Gastroesophageal sphincter (tissue), 4 donors: ENCODE data around the gene MC1R. TPM values are rescaled to one million over a fixed set of nuclear protein-coding genes. Genes with fewer than 3 reads are reported as not detected.
"Not testable (repeated sequence)": the region's sequence is repeated elsewhere in the genome, so short reads cannot be mapped to it uniquely, and the experiment has no call there.

Source experiments
- ATAC-seq: fragments of 150-250 bp; one replicate; pipeline ENCODE4 v1.9.1; 2016; ENCODE audit warnings: mild to moderate bottlenecking, moderate library complexity
- H3K27ac ChIP-seq, 4 donors: fragments of 200-600 bp; sonication (generic) in 3 of 4; 1 replicate in 3 of 4; 2 replicates in 1 of 4; pipeline ENCODE4 v1.5.1; 2016 to 2019
- H3K27me3 ChIP-seq: fragments of 200-600 bp; sonication (generic); one replicate; pipeline ENCODE4 v1.5.1; 2019
- H3K36me3 ChIP-seq, 2 donors: fragments of 200-600 bp; sonication (generic); one replicate each; pipeline ENCODE4 v1.5.1; 2019; ENCODE audit warnings: control low read depth in 1 of 2
- H3K4me1 ChIP-seq, 3 donors: fragments of 200-600 bp; sonication (generic); 1 replicate in 2 of 3; 2 replicates in 1 of 3; pipeline ENCODE4 v1.5.1; 2016 to 2019; ENCODE audit warnings: control low read depth in 2 of 3
- H3K4me3 ChIP-seq, 2 donors: fragments of 200-600 bp; sonication (generic); one replicate each; pipeline ENCODE4 v1.5.1; 2019; ENCODE audit warnings: mild to moderate bottlenecking in 1 of 2, moderate library complexity in 1 of 2
- H3K9me3 ChIP-seq, 3 donors: fragments of 200-600 bp; sonication (generic); one replicate each; pipeline ENCODE4 v1.5.1; 2017 to 2019; ENCODE audit warnings: control low read depth in 2 of 3
- EP300 ChIP-seq: sonication (generic); formaldehyde crosslinking; IDR thresholded peaks from one replicate; pipeline ENCODE4 v1.6.1; 2017; ENCODE audit warnings: antibody characterized with exemption, mild to moderate bottlenecking
- POLR2A ChIP-seq, 2 donors: fragments of 450-650 bp; IDR thresholded peaks; one replicate each; pipeline ENCODE4 v1.6.1; 2017; ENCODE audit warnings: antibody characterized with exemption in 2 of 2, mild to moderate bottlenecking in 2 of 2, moderate library complexity in 1 of 2
- POLR2AphosphoS5 ChIP-seq: sonication (generic); formaldehyde crosslinking; IDR thresholded peaks from one replicate; pipeline ENCODE4 v1.6.1; 2017; ENCODE audit warnings: antibody characterized with exemption
- WGBS, 2 donors: methylation state at CpG; one replicate each; pipeline ENCODE4 v1.1.5; 2018; ENCODE audit warnings: low coverage in 1 of 2; 5-methylcytosine and 5-hydroxymethylcytosine counted together
- total RNA-seq, 4 donors: library from RNA; depleted of rRNA; stranded (reverse); fragments of >200 nt; gene quantifications; one replicate each; pipeline ENCODE4 v1.1.0, GENCODE V29; 2016
- TF ChIP-seq, protein P1 (sequence below), 4 experiments: fragments of 200-600 bp in 2 of 4; fragments of 450-650 bp in 2 of 4; sonication (generic) in 1 of 4; IDR thresholded peaks; one replicate each; pipeline ENCODE4 v1.5.1; 2017 to 2019; ENCODE audit warnings: antibody characterized with exemption in 4 of 4, mild to moderate bottlenecking in 2 of 4, moderate library complexity in 2 of 4

The MC1R gene
- total RNA-seq, 4 donors from 2014 or later: 1.0 to 7.3 (median 3.6) TPM

DNA sequence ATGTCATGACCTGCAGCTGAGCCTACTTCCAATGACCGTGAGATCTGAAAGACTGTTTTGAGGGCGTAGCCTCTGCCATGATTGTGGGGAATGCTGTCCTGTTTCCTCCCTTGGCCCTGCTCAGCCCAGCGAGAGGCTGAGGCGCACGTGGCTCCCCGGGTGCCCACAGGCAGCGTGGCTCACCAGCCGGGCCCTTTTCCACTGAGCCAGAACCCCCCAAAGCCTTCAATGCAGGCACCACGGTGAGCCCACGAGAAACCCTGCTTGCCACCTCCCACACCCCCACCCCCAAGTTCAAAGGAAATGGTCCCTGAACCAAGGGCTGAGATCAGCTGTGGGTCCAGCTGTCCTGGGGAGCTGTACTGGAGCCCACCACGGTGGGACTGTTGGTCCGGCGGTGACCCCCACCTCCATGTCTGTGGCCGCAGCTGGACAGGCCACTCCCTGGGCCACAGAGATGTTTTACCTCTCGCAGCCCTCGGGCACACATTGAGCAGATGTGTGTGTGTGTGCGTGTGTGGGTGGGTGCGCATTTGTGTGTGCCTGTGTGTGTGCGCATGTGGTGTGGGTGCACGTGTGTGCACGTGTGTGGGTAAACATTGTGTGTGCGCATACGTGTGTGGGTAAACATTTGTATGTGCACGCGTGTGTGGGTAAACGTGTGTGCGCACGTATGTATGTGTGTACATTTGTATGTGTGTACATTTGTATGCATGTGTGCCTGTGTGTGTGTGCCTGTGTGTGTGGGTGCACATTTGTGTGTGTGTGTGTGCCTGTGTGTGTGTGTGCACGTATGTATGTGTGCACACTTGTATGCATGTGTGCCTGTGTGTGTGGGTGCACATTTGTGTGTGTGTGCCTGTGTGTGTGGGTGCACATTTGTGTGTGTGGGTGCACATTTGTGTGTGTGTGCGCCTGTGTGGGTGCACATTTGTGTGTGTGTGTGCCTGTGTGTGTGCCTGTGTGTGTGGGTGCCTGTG is 5.0 kb upstream of the MC1R start:
- H3K36me3 ChIP-seq: peaks cover 0 to 46% of the 10 kb centered on the region in 2 donors
- WGBS, 2 donors: 17 to 74% methylated on average over 1 to 10 of the region's 30 CpGs
- no peak for ATAC-seq
- H3K27me3 ChIP-seq: peaks cover 8% of the 10 kb centered on the region
- H3K4me1 ChIP-seq: peaks cover 0 to 25% (median 21%) of the 10 kb centered on the region in 3 donors
- no peaks in the 10 kb centered on the region for H3K9me3 ChIP-seq
- no peak for TF ChIP-seq EP300
- TF ChIP-seq POLR2A (IDR thresholded peaks at IDR 0.05): no peak
- TF ChIP-seq, protein P1, sequence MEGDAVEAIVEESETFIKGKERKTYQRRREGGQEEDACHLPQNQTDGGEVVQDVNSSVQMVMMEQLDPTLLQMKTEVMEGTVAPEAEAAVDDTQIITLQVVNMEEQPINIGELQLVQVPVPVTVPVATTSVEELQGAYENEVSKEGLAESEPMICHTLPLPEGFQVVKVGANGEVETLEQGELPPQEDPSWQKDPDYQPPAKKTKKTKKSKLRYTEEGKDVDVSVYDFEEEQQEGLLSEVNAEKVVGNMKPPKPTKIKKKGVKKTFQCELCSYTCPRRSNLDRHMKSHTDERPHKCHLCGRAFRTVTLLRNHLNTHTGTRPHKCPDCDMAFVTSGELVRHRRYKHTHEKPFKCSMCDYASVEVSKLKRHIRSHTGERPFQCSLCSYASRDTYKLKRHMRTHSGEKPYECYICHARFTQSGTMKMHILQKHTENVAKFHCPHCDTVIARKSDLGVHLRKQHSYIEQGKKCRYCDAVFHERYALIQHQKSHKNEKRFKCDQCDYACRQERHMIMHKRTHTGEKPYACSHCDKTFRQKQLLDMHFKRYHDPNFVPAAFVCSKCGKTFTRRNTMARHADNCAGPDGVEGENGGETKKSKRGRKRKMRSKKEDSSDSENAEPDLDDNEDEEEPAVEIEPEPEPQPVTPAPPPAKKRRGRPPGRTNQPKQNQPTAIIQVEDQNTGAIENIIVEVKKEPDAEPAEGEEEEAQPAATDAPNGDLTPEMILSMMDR (IDR thresholded peaks at IDR 0.05): no peak
- no peak for TF ChIP-seq POLR2AphosphoS5
- no peak overlapping the region for H3K4me3 ChIP-seq
- H3K27ac ChIP-seq: no peak overlapping the region

DNA sequence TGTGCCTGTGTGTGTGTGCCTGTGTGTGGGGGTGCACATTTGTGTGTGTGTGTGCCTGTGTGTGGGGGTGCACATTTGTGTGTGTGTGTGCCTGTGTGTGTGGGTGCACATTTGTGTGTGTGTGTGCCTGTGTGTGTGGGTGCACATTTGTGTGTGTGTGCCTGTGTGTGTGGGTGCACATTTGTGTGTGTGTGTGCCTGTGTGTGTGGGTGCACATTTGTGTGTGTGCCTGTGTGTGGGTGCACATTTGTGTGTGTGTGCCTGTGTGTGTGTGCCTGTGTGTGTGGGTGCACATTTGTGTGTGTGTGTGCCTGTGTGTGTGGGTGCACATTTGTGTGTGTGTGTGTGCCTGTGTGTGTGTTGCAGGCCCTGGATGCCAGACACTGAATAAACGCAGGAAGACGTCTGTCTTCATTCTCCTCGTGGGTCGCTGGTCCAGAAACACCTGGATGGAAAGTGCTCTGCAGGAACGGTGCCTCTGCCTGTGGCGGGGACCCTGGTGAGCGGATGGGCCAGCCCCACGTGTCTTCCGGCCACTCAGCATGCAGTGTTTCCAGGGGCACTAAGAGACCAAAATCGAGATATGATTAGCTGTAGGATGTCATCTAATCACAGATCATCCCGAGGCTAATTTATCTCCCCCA is 3.9 kb upstream of the MC1R start:
- 45 to 49% methylated on average over 4 to 7 of the region's 11 CpGs for WGBS, 2 donors
- peaks cover 0 to 31% (median 22%) of the 10 kb centered on the region in 3 donors for H3K4me1 ChIP-seq
- H3K36me3 ChIP-seq: peaks cover 0 to 38% of the 10 kb centered on the region in 2 donors
- not testable (repeated sequence) for H3K4me3 ChIP-seq, ATAC-seq, H3K9me3 ChIP-seq, H3K27ac ChIP-seq
- peaks cover 19% of the 10 kb centered on the region for H3K27me3 ChIP-seq

DNA sequence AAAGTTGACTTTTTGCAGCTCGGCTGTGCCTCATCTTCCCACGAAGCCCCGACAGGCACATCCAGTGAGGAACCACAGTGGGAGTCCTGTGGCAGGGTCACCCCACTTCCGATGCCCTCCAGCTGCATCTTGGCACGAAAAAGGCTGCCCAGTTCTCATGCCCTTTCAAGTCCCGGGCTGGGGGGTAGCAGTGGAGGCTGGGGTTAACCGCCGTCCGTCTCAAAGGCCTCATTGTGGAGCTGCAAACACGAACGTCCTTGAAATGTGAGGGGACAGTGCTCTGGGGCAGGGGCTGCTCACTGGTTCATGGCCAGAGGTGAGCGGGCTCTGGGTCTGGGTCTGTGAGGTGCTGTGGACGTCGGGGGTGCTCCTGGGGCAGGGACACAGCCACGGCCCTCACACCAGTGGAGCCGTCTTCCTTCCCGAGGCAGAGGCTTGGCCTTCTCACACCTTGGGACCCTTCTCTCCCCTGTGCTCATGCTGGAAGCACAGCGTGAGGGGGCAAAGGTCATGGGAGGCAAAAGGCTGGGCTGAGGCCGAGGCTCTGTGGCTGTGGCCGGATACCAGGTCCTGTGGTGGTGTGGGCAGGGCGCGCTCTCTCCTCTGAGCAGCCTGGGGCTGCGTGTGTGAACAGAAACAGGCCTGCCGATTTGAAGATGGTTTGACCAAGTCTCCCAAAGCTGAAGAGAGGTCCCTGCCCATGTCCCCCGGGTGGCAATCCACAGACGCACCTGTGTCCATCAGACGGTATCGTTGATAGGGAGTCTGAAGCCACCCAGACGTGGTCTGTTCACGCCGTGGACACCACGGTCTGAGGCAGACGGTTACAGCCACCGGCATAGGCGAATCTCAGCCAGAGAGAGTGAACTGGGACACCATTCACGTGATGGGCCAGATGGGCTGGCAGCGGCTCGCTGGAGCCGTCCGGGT is 3.1 kb upstream of the MC1R start:
- H3K27ac ChIP-seq: no peak overlapping the region
- H3K36me3 ChIP-seq: peaks cover 0 to 30% of the 10 kb centered on the region in 2 donors
- H3K9me3 ChIP-seq: no peaks in the 10 kb centered on the region
- TF ChIP-seq POLR2AphosphoS5: no peak
- no peak for TF ChIP-seq EP300
- TF ChIP-seq POLR2A (IDR thresholded peaks at IDR 0.05): no peak
- TF ChIP-seq, protein P1 (IDR thresholded peaks at IDR 0.05): no peak
- ATAC-seq: no peak
- peaks cover 0 to 24% (median 17%) of the 10 kb centered on the region in 3 donors for H3K4me1 ChIP-seq
- no peak overlapping the region for H3K4me3 ChIP-seq
- 74 to 78% methylated on average over 10 to 22 of the region's 40 CpGs for WGBS, 2 donors
- peaks cover 27% of the 10 kb centered on the region for H3K27me3 ChIP-seq

DNA sequence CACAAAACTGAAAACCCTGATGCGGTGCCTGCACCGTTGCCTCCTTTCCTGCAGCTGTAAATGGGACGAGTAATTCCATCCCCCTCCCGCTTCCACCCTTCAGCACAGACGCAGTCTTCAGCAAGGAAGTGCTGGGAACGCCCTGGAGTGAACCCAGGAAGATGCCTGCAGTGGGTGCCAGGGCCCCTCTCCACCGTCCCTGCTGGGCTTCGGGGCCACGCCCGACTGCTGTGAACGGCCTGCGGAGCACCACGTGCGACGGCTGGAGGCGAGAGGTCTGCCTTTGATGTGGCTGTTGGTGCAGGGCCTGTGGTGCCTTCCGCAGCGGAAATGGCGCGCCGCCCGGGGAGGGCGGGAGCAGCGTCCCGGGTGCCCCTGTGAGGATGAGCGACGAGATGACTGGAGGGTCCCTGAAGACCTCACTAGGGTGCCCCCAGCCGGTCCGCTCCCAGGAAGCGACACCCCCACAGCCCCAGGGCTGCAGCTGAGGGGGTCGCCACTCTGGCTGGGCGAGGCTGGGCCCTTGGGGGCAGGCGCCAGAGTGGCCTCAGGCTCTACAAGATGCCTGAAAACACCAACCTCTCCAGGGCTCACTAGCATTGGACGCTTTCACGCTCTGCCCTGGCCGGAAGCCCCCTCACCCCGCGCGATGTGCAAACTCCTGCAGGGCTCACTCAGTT is 749 bp upstream of the MC1R start:
- Histone ChIP-seq H3K4me1 (peaks cover 0 to 43% (median 33%) of the 10 kb centered on the region in 3 donors), H3K27ac (peak overlapping the region in 2 of 4 donors; percentile 27 to 41), H3K36me3 (peaks cover 0 to 7% of the 10 kb centered on the region in 2 donors), H3K4me3 (peak overlapping the region in 1 of 2 donors; percentile 40), H3K27me3 (peaks cover 49% of the 10 kb centered on the region), H3K9me3 (no peaks in the 10 kb centered on the region)
- TF ChIP-seq, protein P1 (IDR thresholded peaks at IDR 0.05): no peak
- TF ChIP-seq POLR2AphosphoS5: peak; percentile 30
- peak; percentile 75 for ATAC-seq
- WGBS, 2 donors: 0% methylated on average over 3 to 4 of the region's 39 CpGs
